ENCODE results near the gene ARHGEF11. TPM values are rescaled to one million over a fixed set of nuclear protein-coding genes. Genes with fewer than 3 reads are reported as not detected.

The ARHGEF11 gene
- total and polyA plus RNA-seq, 9 of the 15 experiments (the other 6 are each of a cell fraction or from before 2014, with no cell fraction given) = 0.14 to 15.5 (median 9.0) TPM

- no peak for TF ChIP-seq NCOR1 (IDR thresholded peaks at IDR 0.05)
- TF ChIP-seq RAD21 (CRISPR knock-in tag; conservative IDR thresholded peaks at IDR 0.05 in 1 of 2, IDR thresholded peaks at IDR 0.05 in 1 of 2) = no peak
- no peak for TF ChIP-seq PYGO2 (tag; IDR thresholded peaks at IDR 0.05)
- no peak for TF ChIP-seq SRSF9 (IDR thresholded peaks at IDR 0.05; ENCODE audit: borderline replicate concordance, low read depth, low read length)
- no peak for TF ChIP-seq LCOR (CRISPR knock-in tag; IDR thresholded peaks at IDR 0.05)
- no peak for TF ChIP-seq GABPB1 (CRISPR knock-in tag; IDR thresholded peaks at IDR 0.05)
- no peak for TF ChIP-seq HDAC2 (IDR thresholded peaks at IDR 0.05)
- TF ChIP-seq HBP1 (CRISPR knock-in tag; IDR thresholded peaks at IDR 0.05) = no peak
- TF ChIP-seq EP400 (IDR thresholded peaks at IDR 0.05) = no peak
- no peak for TF ChIP-seq HNRNPH1 (optimal IDR thresholded peaks at IDR 0.05; ENCODE audit: low read depth, low read length)
- TF ChIP-seq SOX6 (IDR thresholded peaks at IDR 0.05) = peak; percentile 45
- TF ChIP-seq ZNF408 (CRISPR knock-in tag; IDR thresholded peaks at IDR 0.05; ENCODE audit: low read depth) = no peak
- no peak for TF ChIP-seq TRIM28 (IDR thresholded peaks at IDR 0.05)
- no peak for TF ChIP-seq MLX (CRISPR knock-in tag; conservative IDR thresholded peaks at IDR 0.05)
- TF ChIP-seq TSHZ1 (CRISPR knock-in tag; IDR thresholded peaks at IDR 0.05) = no peak
- no peak for TF ChIP-seq CEBPG (CRISPR knock-in tag; IDR thresholded peaks at IDR 0.05)
- TF ChIP-seq CEBPG (tag; conservative IDR thresholded peaks at IDR 0.05 in 1 of 2, IDR thresholded peaks at IDR 0.05 in 1 of 2) = no peak
- TF ChIP-seq BCOR (IDR thresholded peaks at IDR 0.05) = peak; percentile 24; the same call in 1 of the 2 replicates
- TF ChIP-seq SREBF1 (IDR thresholded peaks at IDR 0.05; ENCODE audit: borderline replicate concordance, low read depth, low read length) = no peak
- no peak for TF ChIP-seq CREBBP (IDR thresholded peaks at IDR 0.05; ENCODE audit: low read depth, low read length)
- TF ChIP-seq SAFB2 (IDR thresholded peaks at IDR 0.05; ENCODE audit: borderline replicate concordance, low read depth, low read length, severe bottlenecking) = no peak
- peak; percentile 54; the same call in 1 of the 2 replicates for TF ChIP-seq ESRRA (IDR thresholded peaks at IDR 0.05; ENCODE audit: borderline replicate concordance, low read depth)
- TF ChIP-seq MTF1 (CRISPR knock-in tag; IDR thresholded peaks at IDR 0.05; ENCODE audit: borderline replicate concordance) = no peak
Measured at GRCh38 chr1:157045250-157046218, at the start of gene ARHGEF11 (continued).

Data from K562 (cell line).